ENCODE measurements around the gene LYPD4.
"Not testable (repeated sequence)": the region's sequence is repeated elsewhere in the genome, so short reads cannot be mapped to it uniquely, and the experiment has no call there.

LYPD4 gene

GRCh38 chr19:41796362-41796761 is 48.1 kb downstream of the LYPD4 start, which contains the start of gene CEACAM3:
TSS of gene CEACAM3 (plus strand) at chr19:41796587. CDS start at chr19:41796678, 91 bp downstream.
- Histone ChIP-seq H3K27me3 (ENCODE audit: insufficient read depth, low read length) (peaks cover 13% of the 10 kb centered on the region), H2AFZ (ENCODE audit: low read depth, low read length) (no peak within 1 kb of the TSS), H3K9me3 (ENCODE audit: low read length) (no peaks in the 10 kb centered on the region), H3K4me1 (ENCODE audit: insufficient read depth, low read length) (no peaks in the 10 kb centered on the region), H3K4me3 (ENCODE audit: low read length) (no peak within 1 kb of the TSS), H3K36me3 (ENCODE audit: insufficient read depth, low read length) (no peaks in the 10 kb centered on the region)

DNA sequence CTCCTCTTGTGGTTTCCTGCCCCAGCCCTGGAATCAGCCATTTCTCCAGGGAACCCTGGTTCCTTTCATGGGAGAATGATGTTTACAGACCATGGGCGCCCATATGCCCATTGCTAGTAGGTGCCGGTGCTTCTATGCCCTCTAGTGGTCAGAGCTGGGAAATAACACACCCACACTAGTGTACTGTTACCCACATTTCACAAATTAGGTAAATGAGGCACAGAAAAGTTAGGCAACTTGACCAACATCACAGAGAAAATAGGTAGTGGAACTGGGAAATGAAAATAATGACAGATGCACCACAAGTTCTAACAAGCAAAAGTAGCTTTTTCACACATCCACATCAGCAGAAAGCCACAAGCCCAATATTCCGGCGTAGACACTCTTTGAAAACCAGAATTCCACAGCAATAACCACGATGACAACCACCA is 49.4 kb downstream of the LYPD4 start:
- H3K4me3 ChIP-seq (ENCODE audit: low read length), result no peak overlapping the region
- H3K36me3 ChIP-seq (ENCODE audit: insufficient read depth, low read length), result no peaks in the 10 kb centered on the region
- no peak overlapping the region for H2AFZ ChIP-seq (ENCODE audit: low read depth, low read length)
- H3K27me3 ChIP-seq (ENCODE audit: insufficient read depth, low read length), result peaks cover 13% of the 10 kb centered on the region
- H3K9me3 ChIP-seq (ENCODE audit: low read length), result no peaks in the 10 kb centered on the region
- H3K4me1 ChIP-seq (ENCODE audit: insufficient read depth, low read length), result no peaks in the 10 kb centered on the region

DNA sequence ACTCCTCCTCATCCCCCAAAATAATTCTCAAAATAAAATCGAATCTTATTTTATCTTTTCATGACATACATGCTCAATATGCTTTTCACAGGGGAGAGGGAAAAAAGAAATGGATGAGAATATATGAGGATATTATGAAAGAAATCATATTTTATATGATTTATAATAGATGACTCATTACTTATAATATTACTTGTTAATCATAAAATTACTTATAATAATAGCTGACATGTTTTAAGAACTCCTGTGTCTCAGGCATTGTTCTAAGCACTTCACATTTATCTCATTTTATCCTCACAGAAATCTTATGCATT is 51.1 kb downstream of the LYPD4 start:
- Histone ChIP-seq H2AFZ (ENCODE audit: low read depth, low read length) (no peak overlapping the region), H3K27me3 (ENCODE audit: insufficient read depth, low read length) (peaks cover 13% of the 10 kb centered on the region), H3K9me3 (ENCODE audit: low read length) (no peaks in the 10 kb centered on the region), H3K36me3 (ENCODE audit: insufficient read depth, low read length) (no peaks in the 10 kb centered on the region), H3K4me1 (ENCODE audit: insufficient read depth, low read length) (no peaks in the 10 kb centered on the region), H3K4me3 (ENCODE audit: low read length) (no peak overlapping the region)

DNA sequence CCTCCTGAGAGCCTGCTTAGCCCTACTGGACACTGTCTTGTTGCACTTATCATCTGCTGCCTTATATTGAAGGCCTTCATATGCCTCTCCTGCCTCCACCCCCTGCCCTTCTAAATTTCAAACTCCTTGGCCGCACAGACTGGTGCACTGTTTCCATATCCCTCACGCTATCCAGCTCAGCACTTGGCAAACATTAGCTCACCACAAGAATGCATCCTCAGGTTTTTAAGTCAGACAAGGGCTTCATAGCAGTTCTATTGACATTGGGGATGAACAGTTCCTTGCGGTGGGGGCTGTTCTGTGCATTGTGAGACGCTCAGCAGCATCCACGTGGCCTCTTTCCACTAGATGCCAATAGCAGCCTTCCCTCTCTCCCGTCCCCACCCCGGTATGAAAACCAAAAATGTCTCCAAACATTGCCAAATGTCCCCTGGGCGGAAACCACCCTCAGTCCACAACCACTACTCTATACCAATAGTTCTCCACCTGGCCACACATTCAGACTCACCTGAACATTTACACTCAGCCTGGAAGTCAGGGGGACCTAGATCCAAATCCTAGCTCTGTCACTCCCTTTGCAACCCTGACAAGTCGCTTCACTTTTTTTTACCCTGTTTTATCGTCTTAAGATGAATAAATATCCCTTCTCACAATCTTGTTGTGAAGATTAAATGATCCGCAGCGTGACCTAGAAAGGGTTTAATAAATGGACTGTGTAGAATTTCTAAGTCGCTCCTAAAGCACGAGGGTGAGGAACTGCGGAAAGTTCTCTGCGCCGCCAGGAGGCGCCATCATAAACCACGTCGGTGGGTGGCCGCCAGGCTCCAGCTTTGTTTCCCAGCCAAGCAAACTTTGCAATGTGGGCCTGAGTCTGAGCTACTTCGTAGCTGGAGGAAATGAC is 51.7 kb downstream of the LYPD4 start:
- no peaks in the 10 kb centered on the region for H3K9me3 ChIP-seq (ENCODE audit: low read length)
- no peak overlapping the region for H3K4me3 ChIP-seq (ENCODE audit: low read length)
- no peaks in the 10 kb centered on the region for H3K4me1 ChIP-seq (ENCODE audit: insufficient read depth, low read length)
- peaks cover 13% of the 10 kb centered on the region for H3K27me3 ChIP-seq (ENCODE audit: insufficient read depth, low read length)
- no peaks in the 10 kb centered on the region for H3K36me3 ChIP-seq (ENCODE audit: insufficient read depth, low read length)
- H2AFZ ChIP-seq (ENCODE audit: low read depth, low read length), result no peak overlapping the region

- H3K9me3 ChIP-seq (ENCODE audit: low read length); H3K4me3 ChIP-seq (ENCODE audit: low read length); H3K4me1 ChIP-seq (ENCODE audit: insufficient read depth, low read length); H2AFZ ChIP-seq (ENCODE audit: low read depth, low read length); H3K36me3 ChIP-seq (ENCODE audit: insufficient read depth, low read length): not testable (repeated sequence)
- H3K27me3 ChIP-seq (ENCODE audit: insufficient read depth, low read length), result peaks cover 21% of the 10 kb centered on the region
Observed at GRCh38 chr19:41789053-41789452, 55.4 kb downstream of the LYPD4 start.

- not testable (repeated sequence) for H3K4me3 ChIP-seq (ENCODE audit: low read length); H2AFZ ChIP-seq (ENCODE audit: low read depth, low read length); H3K4me1 ChIP-seq (ENCODE audit: insufficient read depth, low read length); H3K9me3 ChIP-seq (ENCODE audit: low read length); H3K36me3 ChIP-seq (ENCODE audit: insufficient read depth, low read length)
- H3K27me3 ChIP-seq (ENCODE audit: insufficient read depth, low read length), result peaks cover 21% of the 10 kb centered on the region
Observed at GRCh38 chr19:41788518-41788917, 56.0 kb downstream of the LYPD4 start.

Data from neuron (in vitro differentiated cells).